SKM-1 (cell line): Measurements from ENCODE around the gene ROBO1.
"Not testable (repeated sequence)": the region's sequence is repeated elsewhere in the genome, so short reads cannot be mapped to it uniquely, and the experiment has no call there.

Experiments used
- DNase-seq: peaks from one replicate; lab custom pipeline; 2025; ENCODE audit not compliant: unreplicated experiment; lab: John Stamatoyannopoulos, UW

Gene ROBO1

DNA sequence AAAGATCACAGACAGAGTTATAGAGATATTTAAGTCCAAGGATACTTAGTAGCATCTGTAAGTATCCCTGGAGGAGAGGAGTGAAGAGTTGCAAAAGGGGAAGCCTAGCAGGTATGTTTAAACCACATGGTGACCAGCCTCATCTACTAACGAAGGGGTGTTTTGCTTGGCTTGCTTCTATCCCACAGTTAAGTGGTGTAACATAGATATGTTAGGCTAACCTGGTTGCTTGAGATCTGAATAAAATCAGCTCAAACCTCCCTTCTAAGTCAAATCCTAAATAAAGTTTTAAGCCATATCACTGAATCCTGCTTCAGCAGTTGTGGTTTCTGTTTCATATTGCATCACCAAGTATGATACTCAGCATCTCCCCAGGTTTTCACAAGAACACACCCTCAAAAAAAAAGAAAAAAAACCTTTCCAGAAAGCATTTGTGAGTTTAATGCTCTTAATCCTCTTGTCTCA, 880.2 kb downstream of the ROBO1 start:
- DNase-seq, result no peak

DNA sequence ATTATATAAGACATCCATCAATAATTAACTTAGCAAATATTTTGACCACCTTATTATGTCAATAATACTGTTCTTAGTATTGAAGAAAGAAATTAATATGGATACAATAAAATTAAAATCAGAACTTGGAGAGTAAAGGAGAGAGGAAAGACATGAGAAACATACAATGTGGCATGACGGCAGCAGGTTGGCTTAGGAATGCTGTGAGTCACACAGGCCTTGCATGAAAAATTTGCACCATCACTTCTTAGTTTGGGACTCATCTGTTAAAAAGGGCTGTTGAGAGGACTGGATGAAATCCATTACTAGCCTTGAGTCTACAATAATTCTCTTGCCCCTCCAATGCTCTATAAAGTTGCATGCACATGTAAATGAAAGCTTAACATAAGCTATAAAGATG, 880.8 kb downstream of the ROBO1 start:
- no peak for DNase-seq

DNA sequence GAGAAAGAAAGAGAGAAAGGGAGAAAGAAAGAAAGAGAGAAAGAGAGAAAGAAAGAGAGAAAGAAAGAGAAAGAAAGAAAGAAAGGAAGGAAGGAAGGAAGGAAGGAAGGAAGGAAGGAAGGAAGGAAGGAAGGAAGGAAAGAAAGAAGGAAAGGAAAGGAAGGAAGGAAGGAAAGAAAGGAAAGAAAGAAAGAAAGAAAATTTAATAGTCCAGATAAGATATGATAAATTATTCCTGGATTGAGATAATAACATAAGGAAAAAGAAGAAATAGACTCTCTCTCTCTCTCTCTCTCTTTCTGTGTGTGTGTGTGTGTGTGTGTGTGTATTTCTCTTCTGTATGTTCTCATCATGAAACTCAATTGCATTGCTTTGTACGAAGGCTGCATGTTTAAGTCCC, 883.2 kb downstream of the ROBO1 start:
- not testable (repeated sequence) for DNase-seq

DNA sequence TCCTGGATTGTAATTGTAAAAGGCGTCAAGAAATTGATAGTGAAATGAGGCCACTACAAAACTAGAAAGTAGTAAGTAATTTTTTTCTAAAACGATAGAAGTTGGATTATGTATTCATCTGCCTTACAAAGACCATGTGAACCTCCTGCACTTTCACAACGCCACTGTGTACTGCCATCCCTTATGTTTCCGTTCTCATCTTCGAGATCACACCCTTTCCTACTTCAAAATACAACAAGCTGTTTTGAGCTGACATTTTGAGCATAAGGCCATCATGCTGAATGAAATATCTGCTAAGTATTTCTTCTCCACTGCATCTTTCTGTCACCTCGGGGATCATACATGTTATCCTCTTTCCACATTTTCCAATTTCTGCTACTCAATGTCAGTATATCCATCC, 885.5 kb downstream of the ROBO1 start:
- no peak for DNase-seq

DNA sequence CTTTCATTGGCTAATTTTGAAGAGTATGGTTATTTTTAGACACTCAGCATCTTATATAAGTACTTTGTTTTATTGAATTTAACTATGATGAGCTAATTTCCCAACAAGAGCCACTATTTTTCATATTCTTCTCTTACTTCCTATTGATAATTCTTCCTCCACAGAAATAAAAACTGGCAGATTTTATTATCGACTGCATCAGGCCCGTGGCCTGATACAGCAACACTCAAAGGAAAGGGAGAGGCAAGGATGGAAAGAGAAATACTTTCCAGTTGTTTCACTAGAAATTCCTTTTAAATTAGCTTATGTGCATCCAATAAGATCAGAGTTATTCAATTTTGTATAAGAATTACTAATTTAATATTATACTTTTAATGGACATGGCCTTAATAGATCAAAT, 886.3 kb downstream of the ROBO1 start:
- DNase-seq, result no peak

DNA sequence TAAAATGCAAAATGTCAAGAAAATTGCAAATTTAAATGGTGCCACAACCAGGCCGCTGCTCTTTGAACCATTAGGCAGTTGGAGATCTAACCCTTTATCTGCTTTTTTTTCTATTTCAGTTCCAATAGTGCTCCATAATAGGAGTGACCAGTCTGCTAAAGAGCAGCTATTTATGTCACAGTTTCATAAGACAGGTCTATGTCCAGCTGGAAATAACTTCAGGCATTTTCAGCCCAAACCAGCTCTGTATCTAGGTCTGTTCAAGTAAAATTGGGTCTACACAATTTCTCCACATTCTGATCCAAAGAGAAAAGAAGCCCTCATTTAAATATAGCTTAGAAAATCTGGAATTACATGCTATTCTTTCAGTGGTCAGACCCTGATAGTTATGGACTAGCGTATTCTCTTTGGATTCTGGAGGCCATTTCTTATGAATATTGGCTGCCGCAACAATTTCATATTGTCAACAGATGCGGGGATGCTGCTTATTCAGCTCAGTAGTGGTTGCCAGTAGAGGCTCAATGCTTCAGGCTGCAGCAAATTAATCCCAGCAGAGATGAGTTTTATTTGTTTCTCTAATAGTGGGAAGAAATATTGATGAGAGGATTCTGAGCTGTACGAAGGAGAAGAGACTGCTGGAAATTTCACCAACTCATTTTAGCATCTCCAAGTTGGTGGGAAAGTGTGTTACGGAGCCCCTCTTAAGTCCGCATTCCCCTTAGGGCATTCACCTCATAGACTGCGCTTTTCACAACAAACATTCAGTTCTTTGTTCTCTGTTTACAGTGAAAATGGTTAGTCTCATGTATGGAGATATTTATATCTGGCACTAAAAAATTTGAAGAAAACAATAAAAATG, 887.0 kb downstream of the ROBO1 start:
- no peak for DNase-seq

DNA sequence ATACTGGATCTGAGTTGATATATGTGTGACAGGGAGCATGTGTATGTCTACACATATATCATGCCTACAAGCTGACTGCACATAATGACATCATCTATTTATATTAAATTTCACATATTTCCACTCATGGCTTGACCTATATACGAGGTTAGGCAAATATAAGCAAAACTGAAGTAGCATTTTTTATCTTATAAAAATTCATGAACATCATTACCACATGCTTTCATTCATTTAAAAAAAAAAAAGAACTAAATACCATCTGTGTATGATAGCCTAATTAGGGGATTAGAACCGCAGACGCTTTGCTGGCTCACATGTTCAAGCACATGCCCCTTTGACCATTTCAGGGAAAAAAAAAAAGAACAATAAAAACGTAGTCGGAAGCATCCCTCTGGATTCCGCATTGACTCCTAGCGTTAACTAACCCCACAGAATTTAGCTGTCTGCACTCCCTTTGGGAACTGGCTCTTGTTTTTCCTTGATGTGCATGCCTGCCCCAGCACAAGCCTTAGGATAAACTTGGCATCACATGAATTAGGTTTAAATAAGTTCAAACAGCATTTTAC, 888.4 kb downstream of the ROBO1 start:
- no peak for DNase-seq

DNA sequence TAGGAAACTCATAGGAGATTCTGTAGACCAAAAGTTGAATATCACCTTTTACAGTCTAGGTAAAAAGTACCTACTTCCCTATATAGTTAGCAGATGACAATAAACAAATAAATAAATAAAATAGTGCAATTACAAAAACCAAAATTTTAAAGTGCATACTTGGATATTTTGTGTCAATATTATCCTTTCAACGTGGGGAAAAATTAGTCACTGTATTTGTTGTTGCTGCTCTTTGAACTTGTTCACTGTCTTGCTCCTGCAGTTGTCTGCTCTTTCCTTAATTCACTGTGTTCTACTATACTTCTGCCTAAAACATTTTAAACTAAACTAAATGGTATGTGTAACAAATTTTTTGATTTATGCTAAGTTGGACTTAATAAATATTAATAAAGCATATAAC, 889.0 kb downstream of the ROBO1 start:
- DNase-seq, result no peak

DNA sequence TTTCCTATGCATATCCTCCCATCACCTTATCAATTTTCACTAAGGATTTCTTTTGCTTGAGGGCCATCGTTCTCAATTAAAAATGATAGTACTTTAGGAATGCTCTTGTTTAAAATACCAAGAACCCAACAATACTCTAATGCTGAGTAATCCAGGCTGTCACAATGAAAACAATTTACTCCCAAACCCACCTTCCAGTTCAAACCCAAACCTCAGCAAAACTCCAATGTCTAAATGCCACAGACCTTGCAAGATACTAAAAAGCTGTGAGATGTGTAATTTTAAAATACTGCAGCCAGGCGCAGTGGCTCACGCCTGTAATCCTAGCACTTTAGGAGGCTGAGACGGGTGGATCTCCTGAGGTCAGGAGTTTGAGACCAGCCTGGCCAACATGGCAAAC, 889.8 kb downstream of the ROBO1 start:
- no peak for DNase-seq

DNA sequence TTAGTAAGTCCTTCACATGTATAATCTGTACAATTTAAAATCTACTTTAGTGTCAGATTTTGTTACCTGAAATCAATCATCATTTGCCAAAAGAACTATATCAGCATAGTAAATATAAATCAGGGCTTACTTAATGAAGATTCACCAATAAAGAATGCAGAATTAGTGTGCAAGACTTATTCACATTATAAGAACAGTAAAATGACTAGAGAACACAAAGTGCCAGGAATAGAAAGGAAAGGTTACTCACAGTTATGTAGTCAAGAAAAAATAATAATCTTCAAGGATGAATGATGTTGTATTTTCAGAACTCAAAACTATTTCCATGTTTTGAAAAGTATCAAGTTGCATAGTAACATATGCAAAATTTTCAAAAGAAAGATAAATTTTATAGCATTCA, 891.9 kb downstream of the ROBO1 start:
- no peak for DNase-seq

DNA sequence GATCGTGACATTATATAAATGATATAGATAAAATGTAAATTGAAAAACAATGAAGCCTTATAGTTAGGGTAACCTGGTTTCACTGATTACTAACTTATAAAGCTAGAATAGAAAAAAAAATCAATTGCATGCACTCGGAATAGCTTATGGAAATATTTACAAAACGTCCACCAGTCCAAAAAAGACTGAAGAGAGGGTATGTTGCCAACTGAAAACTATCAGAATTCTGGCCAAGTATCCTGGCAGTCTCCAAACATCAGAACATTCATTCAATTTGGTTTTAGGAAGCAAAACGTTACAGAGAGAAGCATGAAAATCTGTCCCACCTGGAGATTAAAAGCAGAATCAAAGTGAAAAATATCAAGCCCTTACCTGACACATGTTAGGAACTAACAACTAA, 892.4 kb downstream of the ROBO1 start:
- DNase-seq, result no peak

DNA sequence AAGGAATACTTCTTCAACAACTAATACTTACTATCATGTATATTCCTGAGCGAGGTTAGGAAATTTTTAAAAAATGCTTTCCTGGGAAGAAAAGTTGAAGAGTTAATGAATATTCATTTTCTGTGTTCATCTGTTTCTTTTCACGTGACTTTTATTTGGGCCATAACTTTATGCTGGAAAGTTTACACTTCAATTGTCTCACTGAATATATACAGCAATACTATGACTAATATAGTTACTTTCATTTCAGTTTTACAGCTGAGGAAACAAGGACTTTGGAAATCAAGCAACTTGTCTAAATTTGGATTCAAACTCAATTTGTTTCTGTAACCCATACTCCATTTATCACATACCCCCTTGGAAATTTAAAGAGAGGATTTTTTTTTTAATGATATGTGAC, 894.2 kb downstream of the ROBO1 start:
- no peak for DNase-seq

DNA sequence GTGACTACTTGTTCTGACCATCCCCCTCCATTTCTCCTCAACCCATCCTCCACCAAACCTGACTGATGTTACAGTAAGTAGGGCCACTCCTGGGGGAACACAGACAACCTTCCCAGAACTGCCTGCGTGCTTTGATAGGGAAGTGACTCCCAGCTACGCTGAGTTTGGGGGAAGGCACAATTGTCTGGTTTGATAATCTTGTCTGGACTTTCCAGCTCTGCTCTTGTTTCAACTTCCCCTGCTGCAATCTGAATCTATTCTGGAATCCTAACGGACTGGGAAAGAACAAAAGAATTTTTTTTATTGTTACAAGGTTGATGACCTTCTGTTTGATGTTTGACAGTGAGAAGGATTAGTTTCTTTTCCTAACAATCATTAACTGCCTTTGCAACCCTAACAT, 895.6 kb downstream of the ROBO1 start:
- no peak for DNase-seq

DNA sequence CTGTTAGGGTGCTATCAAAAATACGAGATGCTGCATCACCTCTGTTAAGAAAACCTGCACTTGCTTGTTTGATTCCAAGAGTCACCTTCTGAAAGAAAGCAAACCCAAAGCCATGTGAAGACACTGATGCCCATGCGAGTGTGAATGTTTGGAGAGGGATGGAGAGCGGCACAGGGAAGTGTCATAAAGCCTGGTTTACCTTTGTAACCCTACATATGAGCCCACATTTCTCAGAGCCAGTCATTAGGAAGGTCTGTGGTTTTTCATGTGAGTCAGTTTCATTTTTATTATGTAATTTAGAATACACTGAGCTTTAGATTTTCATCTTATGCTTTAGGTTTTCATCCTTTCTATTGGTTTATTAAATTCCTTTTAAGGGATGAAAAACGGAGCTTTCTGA, 896.8 kb downstream of the ROBO1 start:
- no peak for DNase-seq

DNA sequence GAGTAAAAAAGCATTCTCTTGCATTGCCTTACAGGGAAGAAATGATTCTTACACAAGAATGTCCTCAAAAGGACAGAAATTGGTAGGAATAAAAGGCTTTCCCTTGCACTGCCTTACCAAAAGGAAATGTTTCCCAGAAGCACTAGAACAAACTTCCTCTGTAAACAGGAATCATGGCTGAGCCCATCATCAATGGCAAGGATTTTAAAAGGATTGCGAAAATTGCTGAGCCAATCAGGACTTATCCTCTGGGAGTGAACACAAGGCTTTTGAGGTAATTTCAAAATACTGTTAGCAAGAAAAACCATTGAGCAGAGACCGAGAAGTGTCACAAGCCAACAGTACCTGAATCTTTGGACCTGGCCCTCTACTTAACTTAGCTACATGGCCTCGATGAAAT, 897.3 kb downstream of the ROBO1 start:
- no peak for DNase-seq

DNA sequence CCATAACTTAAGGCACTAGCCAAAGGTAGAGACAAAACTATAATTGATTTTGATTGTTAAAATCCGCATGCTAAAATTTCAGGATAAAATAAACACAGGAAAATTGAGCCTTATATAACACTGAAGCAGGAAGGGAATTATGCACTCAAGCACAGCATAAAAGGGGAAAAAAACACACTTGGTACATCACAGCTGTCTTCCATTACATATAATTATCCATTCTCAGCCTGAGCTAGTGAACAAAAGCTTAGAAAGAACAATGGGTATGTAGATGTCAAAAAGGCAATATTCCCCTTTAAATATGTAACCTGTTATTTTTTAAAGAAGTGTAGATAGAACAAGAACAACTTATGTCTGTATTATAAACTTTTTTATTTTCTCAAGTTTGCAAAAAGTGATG, 899.2 kb downstream of the ROBO1 start:
- DNase-seq, result no peak

DNA sequence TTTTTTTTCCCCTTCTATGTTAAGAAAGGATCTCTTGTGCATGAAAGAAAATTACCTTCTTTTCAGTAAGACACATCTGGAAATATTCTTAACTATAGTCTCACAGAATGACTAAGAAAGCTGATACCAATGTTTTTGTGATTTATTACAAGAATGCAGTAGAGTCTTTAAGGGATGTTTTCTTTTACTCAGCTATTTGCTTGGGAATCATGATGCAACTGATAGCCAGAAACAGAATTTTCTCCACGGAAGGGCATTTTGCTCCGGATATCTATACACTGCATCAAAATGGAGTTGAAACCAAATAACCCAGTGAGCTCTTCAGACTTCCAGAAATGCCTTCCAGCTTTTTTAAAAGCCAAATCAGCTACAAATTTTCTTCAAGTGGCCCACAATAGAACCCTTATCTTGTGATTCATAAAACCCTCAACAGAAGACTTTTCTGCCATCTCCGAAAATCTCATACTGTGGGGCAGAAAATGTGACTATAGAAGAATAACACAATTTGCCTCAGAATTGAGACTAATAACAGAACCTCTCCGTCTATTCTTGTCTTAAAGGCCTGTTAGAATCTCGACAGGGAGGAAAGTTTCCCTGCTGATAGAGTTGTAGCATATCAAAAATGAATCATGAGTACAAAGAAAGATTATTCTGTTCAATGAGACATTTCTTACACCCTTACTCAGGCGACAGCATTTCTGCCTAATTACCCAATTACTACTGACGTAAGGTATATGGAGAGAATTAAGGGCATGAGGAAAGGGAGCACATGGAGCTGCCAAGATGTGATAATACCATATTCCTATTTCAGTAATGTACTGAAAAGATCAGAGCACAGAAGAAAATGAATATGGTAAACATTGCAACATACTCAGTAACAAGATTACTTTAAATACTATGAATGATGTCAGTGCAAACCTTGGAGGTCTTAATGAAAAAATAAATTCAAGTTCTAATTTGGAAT, 900.1 kb downstream of the ROBO1 start:
- DNase-seq, result no peak

DNA sequence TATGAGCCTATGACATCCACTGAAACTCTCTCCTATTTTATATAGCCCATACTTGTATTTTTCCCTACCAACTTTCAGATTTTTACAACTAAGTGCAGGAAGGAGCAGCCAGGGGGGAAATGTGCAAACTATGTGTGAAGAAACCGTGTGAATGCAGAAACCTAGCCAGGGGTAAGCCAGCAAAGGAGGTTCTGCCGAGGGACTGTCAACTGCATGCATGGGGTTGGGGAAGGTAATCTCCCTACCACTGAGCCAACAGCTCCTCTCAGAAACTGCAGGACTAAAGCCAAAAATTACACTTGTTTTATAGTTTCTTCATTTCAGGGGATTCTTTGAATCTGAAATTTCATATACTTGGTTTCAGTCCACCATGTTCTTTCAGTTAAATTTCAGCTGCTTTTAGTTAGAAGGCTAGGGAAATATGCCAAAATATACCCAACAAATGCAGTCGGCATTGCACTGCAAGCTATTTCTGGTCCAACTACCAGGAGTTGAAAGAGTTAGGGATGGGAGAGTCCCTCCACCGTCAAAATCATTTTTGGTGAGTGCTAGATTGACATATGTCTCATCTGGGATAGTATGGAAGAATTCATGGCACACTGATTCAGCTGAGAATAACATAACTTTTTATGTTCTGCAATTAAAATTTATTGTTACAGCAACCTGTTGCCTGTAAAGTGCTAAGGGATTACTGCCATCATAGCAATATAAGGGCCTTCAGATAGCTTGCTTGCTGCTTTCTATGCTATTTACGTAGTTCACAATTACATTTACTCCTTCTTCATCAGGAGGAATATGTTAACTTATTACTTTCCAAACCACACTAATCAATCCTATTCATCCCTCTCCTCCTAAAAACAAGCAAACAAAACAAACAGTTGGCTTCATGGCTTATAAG, 904.2 kb downstream of the ROBO1 start:
- no peak for DNase-seq

DNA sequence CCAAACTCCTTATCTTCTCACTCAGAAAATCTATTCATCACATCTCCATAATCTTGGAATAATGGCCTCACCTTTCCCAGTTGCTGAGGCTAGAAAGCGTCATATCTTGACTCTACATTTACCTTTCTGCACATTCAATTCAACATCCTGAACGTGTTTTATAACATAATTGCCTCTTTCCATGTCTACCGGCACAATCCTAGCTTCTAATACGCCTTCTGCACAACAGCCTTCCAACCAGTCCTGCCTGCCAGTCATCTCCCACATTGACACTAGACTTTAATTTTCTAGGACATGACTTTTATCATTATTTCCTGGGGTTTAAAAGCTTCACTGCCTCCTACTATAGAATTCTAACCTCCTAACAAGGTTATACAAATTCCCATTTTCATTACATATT, 906.6 kb downstream of the ROBO1 start:
- no peak for DNase-seq

DNA sequence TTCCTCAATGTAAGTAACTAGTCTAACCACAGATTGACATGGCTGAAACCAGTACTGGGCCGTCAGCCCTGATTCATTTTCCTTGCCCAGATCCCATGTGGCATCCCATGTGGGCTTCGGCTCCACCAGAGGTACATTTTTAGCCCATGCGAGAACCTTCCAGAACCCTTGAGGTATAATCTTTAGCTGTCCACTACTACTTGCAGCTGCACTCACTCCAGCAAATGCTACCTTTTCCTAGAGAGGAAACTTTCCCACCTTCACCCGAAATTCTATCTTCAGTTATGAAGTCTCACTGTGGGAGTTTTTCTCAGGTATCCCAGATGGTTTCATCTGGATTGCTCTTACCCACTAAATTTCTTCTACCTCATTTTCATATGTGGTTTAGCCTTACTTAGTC, 907.2 kb downstream of the ROBO1 start:
- no peak for DNase-seq

DNA sequence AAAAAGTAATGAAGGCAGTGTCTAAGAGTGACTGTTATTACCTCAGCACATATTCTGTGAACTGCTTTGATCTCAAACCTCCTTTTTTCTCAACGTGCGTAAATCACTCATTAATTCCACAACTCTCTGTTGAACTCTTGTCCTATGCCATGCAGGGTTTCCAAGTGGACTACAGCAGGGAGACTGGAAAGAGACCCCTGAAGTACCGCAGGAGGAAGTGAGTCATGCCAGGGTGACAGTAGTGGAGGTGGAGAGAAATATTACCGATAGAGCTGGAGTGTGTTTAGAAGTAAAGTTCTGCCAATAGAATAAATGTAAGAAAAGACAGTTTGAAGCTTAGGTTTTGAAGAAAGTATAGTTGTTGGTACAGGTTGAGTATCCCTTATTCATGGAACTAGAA, 908.9 kb downstream of the ROBO1 start:
- DNase-seq, result no peak
